ENCODE data around the gene DNAJC4. TPM values are rescaled to one million over a fixed set of nuclear protein-coding genes. Genes with fewer than 3 reads are reported as not detected.
A peak's percentile ranks its signal among the peaks of the same experiment; 100 is the strongest.

The DNAJC4 gene
- polyA plus RNA-seq, 3 donors: 25.5 to 78.9 (median 32.5) TPM

DNA sequence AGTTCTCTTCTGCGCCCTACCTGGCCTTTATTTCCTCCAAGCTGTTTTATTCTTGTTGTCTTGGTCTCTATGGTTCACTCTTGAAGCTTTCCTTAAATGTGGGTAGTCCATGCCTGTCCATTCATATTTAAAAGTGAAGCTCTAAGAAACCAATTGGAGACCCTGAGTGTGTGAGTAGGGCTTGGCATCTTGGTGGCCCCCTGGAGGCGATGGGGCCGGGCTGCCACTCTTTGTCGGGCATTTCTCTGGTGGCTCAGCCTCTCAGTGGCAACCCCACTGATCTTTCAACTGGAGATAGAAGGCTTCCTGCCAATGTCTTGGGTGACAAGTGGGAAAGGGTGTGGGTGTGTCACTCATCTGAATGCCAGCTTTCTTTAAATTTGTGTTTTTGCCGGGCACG, 13.5 kb upstream of the DNAJC4 start:
- no peak overlapping the region for H3K27ac ChIP-seq (ENCODE audit: low read depth in 1 of 2, low read length in 2 of 2)
- TF ChIP-seq, protein P1, sequence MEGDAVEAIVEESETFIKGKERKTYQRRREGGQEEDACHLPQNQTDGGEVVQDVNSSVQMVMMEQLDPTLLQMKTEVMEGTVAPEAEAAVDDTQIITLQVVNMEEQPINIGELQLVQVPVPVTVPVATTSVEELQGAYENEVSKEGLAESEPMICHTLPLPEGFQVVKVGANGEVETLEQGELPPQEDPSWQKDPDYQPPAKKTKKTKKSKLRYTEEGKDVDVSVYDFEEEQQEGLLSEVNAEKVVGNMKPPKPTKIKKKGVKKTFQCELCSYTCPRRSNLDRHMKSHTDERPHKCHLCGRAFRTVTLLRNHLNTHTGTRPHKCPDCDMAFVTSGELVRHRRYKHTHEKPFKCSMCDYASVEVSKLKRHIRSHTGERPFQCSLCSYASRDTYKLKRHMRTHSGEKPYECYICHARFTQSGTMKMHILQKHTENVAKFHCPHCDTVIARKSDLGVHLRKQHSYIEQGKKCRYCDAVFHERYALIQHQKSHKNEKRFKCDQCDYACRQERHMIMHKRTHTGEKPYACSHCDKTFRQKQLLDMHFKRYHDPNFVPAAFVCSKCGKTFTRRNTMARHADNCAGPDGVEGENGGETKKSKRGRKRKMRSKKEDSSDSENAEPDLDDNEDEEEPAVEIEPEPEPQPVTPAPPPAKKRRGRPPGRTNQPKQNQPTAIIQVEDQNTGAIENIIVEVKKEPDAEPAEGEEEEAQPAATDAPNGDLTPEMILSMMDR (IDR thresholded peaks at IDR 0.05): no peak
- no peak for DNase-seq
- no peaks in the 10 kb centered on the region for H3K27me3 ChIP-seq (ENCODE audit: control insufficient read depth in 2 of 2, insufficient read depth in 2 of 2, low read length in 2 of 2)
- Mint-ChIP-seq H3K9me3 (peaks cover 0 to 2% (median 0%) of the 10 kb centered on the region in 7 donors), H3K4me1 (peaks cover 6% of the 10 kb centered on the region), H3K4me3 (no peak overlapping the region), H3K36me3 (peaks cover 78 to 94% of the 10 kb centered on the region in 2 donors), H3K27me3 (ENCODE audit: low read depth in 3 of 3) (peaks cover 0 to 2% (median 0%) of the 10 kb centered on the region in 3 donors), H3K27ac (peak overlapping the region in 1 of 7 donors; percentile 32)
- H2AFZ ChIP-seq (ENCODE audit: insufficient read depth, low read depth, low read length, poor library complexity, severe bottlenecking): no peak overlapping the region
- peaks cover 52% of the 10 kb centered on the region for H3K79me2 ChIP-seq (ENCODE audit: insufficient read depth, low read length)
- H3K36me3 ChIP-seq (replicated peaks in 1 of 2; ENCODE audit: control insufficient read depth in 1 of 2, insufficient read depth in 2 of 2, low read length in 2 of 2): peaks cover 80 to 90% of the 10 kb centered on the region in 2 donors
- no peak overlapping the region for H3K4me2 ChIP-seq (replicated peaks; ENCODE audit: extremely low read depth, low read length, poor library complexity, severe bottlenecking)
- no peak overlapping the region for H3K4me3 ChIP-seq (replicated peaks in 1 of 3; ENCODE audit: low read depth in 2 of 3, low read length in 3 of 3)
- no peaks in the 10 kb centered on the region for H3K4me1 ChIP-seq (ENCODE audit: control insufficient read depth in 1 of 2, insufficient read depth in 2 of 2, low read length in 2 of 2)
- H4K20me1 ChIP-seq (ENCODE audit: insufficient read depth, low read length): peaks cover 93% of the 10 kb centered on the region
- intact Hi-C loops (cut with micrococcal nuclease): no loop called here
- H3K9me3 ChIP-seq (replicated peaks in 1 of 2; ENCODE audit: control insufficient read depth in 1 of 2, insufficient read depth in 1 of 2, low read length in 2 of 2): no peaks in the 10 kb centered on the region
- no peak overlapping the region for H3K9ac ChIP-seq (ENCODE audit: insufficient read depth, low read length, poor library complexity, severe bottlenecking)
- 81% methylated on average over 4 of the region's 6 CpGs for WGBS (ENCODE audit: insufficient coverage)

DNA sequence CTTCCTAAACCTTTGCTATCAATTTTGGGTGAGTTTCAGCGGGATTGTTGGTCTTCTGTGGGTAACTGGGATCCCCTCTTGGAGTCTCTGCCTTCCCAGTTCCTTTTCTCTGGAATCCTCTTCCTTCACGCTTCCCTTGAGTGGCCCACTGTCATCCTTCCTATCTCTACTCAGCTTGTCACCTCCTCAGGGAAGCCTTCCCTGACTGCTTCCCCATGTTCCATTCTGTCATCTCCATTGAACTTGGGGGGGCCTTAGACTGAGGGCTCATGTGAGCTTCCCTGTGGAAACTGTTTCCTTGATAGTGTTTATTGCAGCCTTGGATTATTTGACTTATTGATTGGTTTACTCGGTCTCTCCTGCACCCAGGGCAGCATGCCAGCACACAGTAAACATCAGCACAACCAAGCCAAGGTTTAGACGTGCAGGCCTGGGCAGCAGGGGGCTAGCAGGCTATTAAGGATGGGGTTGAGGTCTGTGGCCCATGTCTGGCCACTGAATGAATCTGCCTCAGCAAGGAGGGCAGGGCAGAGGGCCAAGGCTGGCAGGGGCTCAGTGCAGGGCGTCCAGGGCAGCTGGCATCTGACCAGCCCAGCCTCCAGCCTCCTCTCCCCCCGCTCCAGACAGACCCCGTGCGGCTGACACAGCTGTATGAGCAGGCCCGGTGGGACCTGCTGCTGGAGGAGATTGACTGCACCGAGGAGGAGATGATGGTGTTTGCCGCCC, 11.6 kb upstream of the DNAJC4 start:
- H3K4me1 Mint-ChIP-seq: peaks cover 3% of the 10 kb centered on the region
- H3K36me3 Mint-ChIP-seq: peaks cover 80 to 92% of the 10 kb centered on the region in 2 donors
- peaks cover 81 to 92% of the 10 kb centered on the region in 2 donors for H3K36me3 ChIP-seq (replicated peaks in 1 of 2; ENCODE audit: control insufficient read depth in 1 of 2, insufficient read depth in 2 of 2, low read length in 2 of 2)
- H3K27ac Mint-ChIP-seq: peak overlapping the region in 3 of 7 donors; percentile 31 to 60 (median 59)
- DNase-seq: no peak
- H3K9me3 Mint-ChIP-seq: peaks cover 0 to 2% (median 0%) of the 10 kb centered on the region in 7 donors
- H4K20me1 ChIP-seq (ENCODE audit: insufficient read depth, low read length): peaks cover 90% of the 10 kb centered on the region
- no peak overlapping the region for H3K4me3 Mint-ChIP-seq
- intact Hi-C loops (cut with micrococcal nuclease): no loop called here
- peaks cover 42% of the 10 kb centered on the region for H3K79me2 ChIP-seq (ENCODE audit: insufficient read depth, low read length)
- H3K27ac ChIP-seq (ENCODE audit: low read depth in 1 of 2, low read length in 2 of 2): peak overlapping the region in 1 of 2 donors; percentile 26
- no peaks in the 10 kb centered on the region for H3K27me3 ChIP-seq (ENCODE audit: control insufficient read depth in 2 of 2, insufficient read depth in 2 of 2, low read length in 2 of 2)
- no peak overlapping the region for H2AFZ ChIP-seq (ENCODE audit: insufficient read depth, low read depth, low read length, poor library complexity, severe bottlenecking)
- H3K27me3 Mint-ChIP-seq (ENCODE audit: low read depth in 3 of 3): no peaks in the 10 kb centered on the region
- H3K4me3 ChIP-seq (replicated peaks in 1 of 3; ENCODE audit: low read depth in 2 of 3, low read length in 3 of 3): no peak overlapping the region
- TF ChIP-seq, protein P1 (IDR thresholded peaks at IDR 0.05): no peak
- no peak overlapping the region for H3K9ac ChIP-seq (ENCODE audit: insufficient read depth, low read length, poor library complexity, severe bottlenecking)
- H3K9me3 ChIP-seq (replicated peaks in 1 of 2; ENCODE audit: control insufficient read depth in 1 of 2, insufficient read depth in 1 of 2, low read length in 2 of 2): no peaks in the 10 kb centered on the region
- H3K4me2 ChIP-seq (replicated peaks; ENCODE audit: extremely low read depth, low read length, poor library complexity, severe bottlenecking): no peak overlapping the region
- WGBS (ENCODE audit: insufficient coverage): 97% methylated on average over 7 of the region's 11 CpGs
- no peaks in the 10 kb centered on the region for H3K4me1 ChIP-seq (ENCODE audit: control insufficient read depth in 1 of 2, insufficient read depth in 2 of 2, low read length in 2 of 2)
